ENCODE results near the gene HSFX4. TPM values are rescaled to one million over a fixed set of nuclear protein-coding genes. Genes with fewer than 3 reads are reported as not detected.
"Not testable (repeated sequence)": the region's sequence is repeated elsewhere in the genome, so short reads cannot be mapped to it uniquely, and the experiment has no call there.

HSFX4 gene
- polyA plus RNA-seq, 1 experiment = not detected

- Histone ChIP-seq H3K36me3 (ENCODE audit: control insufficient read depth, insufficient read depth, low read length) (no peaks in the 10 kb centered on the region; the same call in 1 of the 2 replicates), H3K27me3 (ENCODE audit: control insufficient read depth, insufficient read depth, low read length) (no peaks in the 10 kb centered on the region), H3K4me3 (ENCODE audit: low read depth, low read length) (peak overlapping the region; percentile 59)
- no peak for TF ChIP-seq CTCF (IDR thresholded peaks at IDR 0.05; ENCODE audit: insufficient read depth, low read depth, low read length)
- peak; percentile 46 for DNase-seq (ENCODE audit: low read depth)
- CTCF ChIA-PET = interaction anchor here (1.2 to 1.4 kb wide), 2 partner anchors 11 to 547 kb away, joined by 3 to 4 read pairs; no protein-coding TSS in a partner anchor
- POLR2A ChIA-PET = interaction anchor here (0.6 kb wide), 3 partner anchors 733 to 779 kb away, joined by 4 to 16 read pairs (median 6); no protein-coding TSS in a partner anchor
These were observed 9.7 kb downstream of the HSFX4 start for GRCh38 chrX:149938881-149939654.

- no peaks in the 10 kb centered on the region for H3K27me3 ChIP-seq (ENCODE audit: control insufficient read depth, insufficient read depth, low read length)
- ChIA-PET POLR2A (interaction anchor here (0.6 kb wide), 3 partner anchors 733 to 774 kb away, joined by 3 to 6 read pairs (median 4); no protein-coding TSS in a partner anchor), CTCF (interaction anchor here (1.2 to 1.4 kb wide), 2 partner anchors 11 to 547 kb away, joined by 3 to 4 read pairs; no protein-coding TSS in a partner anchor)
These were observed 10.2 kb downstream of the HSFX4 start for GRCh38 chrX:149939655-149939904.

GRCh38 chrX:149939905-149940673, 10.7 kb downstream of the HSFX4 start:
- Histone ChIP-seq H3K36me3 (ENCODE audit: control insufficient read depth, insufficient read depth, low read length) (no peaks in the 10 kb centered on the region; the same call in 1 of the 2 replicates), H3K4me3 (ENCODE audit: low read depth, low read length) (peak overlapping the region; percentile 59), H3K27me3 (ENCODE audit: control insufficient read depth, insufficient read depth, low read length) (no peaks in the 10 kb centered on the region)
- CTCF ChIA-PET = interaction anchor here (1.1 to 1.4 kb wide), 3 partner anchors 9 to 546 kb away, joined by 3 to 4 read pairs (median 3); no protein-coding TSS in a partner anchor
- TF ChIP-seq CTCF (IDR thresholded peaks at IDR 0.05; ENCODE audit: insufficient read depth, low read depth, low read length) = no peak
- DNase-seq (ENCODE audit: low read depth) = peak; percentile 90
- POLR2A ChIA-PET = interaction anchor here (0.6 to 0.7 kb wide), 2 partner anchors 696 to 752 kb away, joined by 3 read pairs; no protein-coding TSS in a partner anchor

More at GRCh38 chrX:149939655-149939904, 10.2 kb downstream of the HSFX4 start:
- TF ChIP-seq CTCF (IDR thresholded peaks at IDR 0.05; ENCODE audit: insufficient read depth, low read depth, low read length) = no peak
- Histone ChIP-seq H3K36me3 (ENCODE audit: control insufficient read depth, insufficient read depth, low read length) (no peaks in the 10 kb centered on the region; the same call in 1 of the 2 replicates), H3K4me3 (ENCODE audit: low read depth, low read length) (peak overlapping the region; percentile 59)
- no peak for DNase-seq (ENCODE audit: low read depth)

DNA sequence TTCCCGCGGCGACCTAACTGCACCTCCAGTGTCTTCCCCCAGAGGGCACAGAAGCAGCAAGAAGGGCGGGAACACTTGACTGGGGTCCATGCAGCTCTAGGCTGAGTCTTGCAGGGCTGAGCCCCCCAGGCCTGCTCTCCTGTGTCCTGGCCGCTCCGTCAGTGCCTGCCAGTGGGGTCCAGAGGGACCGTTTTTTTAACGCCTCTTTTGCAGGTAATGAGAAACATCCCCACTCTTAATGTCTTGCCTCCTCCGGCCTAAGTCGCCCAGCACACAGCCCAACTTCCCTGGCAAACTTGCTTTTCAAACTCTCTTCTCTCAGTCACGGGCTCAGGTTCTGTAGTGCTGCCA, 11.3 kb downstream of the HSFX4 start:
- not testable (repeated sequence) for DNase-seq (ENCODE audit: low read depth); H3K36me3 ChIP-seq (ENCODE audit: control insufficient read depth, insufficient read depth, low read length); H3K4me3 ChIP-seq (ENCODE audit: low read depth, low read length); H3K27me3 ChIP-seq (ENCODE audit: control insufficient read depth, insufficient read depth, low read length)
- ChIA-PET POLR2A (interaction anchor here (0.7 kb wide), 1 partner anchor 695 kb away, joined by 3 read pairs; no protein-coding TSS in a partner anchor), CTCF (interaction anchor here (1.1 to 1.4 kb wide), 3 partner anchors 8 to 546 kb away, joined by 3 to 4 read pairs (median 3); no protein-coding TSS in a partner anchor)
- TF ChIP-seq CTCF (IDR thresholded peaks at IDR 0.05; ENCODE audit: insufficient read depth, low read depth, low read length) = peak; percentile 59

DNA sequence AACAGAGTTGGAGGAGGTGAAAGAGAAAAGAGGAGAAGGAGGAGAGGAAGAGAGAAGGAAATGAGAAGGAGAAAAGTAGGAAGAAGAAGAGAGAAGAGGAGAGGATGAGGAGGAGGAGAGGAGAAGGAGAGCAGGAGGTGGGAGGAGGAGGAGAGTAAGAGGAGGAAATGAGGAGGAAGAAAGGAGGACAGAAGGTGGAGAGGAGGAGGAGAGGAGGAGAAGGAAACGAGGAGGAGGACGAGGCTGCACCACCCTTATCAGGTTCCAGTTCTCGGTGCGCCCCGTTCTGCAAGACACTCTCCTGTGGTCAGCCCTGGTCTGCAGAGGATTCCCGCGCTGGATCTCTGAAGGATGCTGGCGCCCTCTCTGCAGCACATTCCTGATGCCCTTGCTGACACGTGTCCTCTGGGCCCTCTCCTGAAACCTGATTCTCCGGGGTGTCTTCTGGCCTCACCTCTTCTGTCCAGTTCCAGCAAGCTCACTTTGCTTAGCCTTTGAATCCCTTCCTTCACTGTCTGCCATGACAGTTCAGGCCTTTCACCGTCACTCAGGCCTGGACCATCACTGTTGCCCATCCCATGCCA, 15.8 kb downstream of the HSFX4 start:
- DNase-seq (ENCODE audit: low read depth); H3K4me3 ChIP-seq (ENCODE audit: low read depth, low read length); POLR2A ChIA-PET; H3K27me3 ChIP-seq (ENCODE audit: control insufficient read depth, insufficient read depth, low read length); H3K36me3 ChIP-seq (ENCODE audit: control insufficient read depth, insufficient read depth, low read length); CTCF ChIA-PET: not testable (repeated sequence)

GRCh38 chrX:149945820-149946219, 16.4 kb downstream of the HSFX4 start:
- H3K27me3 ChIP-seq (ENCODE audit: control insufficient read depth, insufficient read depth, low read length); H3K4me3 ChIP-seq (ENCODE audit: low read depth, low read length); CTCF ChIA-PET; H3K36me3 ChIP-seq (ENCODE audit: control insufficient read depth, insufficient read depth, low read length); POLR2A ChIA-PET; DNase-seq (ENCODE audit: low read depth): not testable (repeated sequence)

DNA sequence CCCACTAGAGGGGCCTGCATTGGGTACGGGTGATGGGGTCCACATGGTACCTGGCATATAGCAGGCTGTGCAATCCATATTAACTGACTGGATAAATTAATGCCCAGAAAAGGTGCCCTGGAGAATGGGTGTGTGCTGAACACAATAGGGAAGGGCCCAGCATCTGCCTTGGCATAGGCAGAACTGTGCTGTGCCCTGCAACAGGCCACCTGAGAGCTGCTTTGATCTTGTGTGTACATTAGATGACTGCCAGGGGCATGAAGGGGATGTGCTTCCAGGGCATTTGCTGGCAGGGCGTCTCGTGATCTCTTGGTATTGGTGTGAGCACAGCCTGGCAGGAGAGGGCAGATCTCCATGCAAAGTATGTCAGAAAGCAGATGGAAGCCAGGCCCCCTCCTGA, 17.6 kb downstream of the HSFX4 start:
- H3K4me3 ChIP-seq (ENCODE audit: low read depth, low read length); H3K27me3 ChIP-seq (ENCODE audit: control insufficient read depth, insufficient read depth, low read length); DNase-seq (ENCODE audit: low read depth); H3K36me3 ChIP-seq (ENCODE audit: control insufficient read depth, insufficient read depth, low read length); POLR2A ChIA-PET; CTCF ChIA-PET: not testable (repeated sequence)
